GM18511 (cell line): ENCODE results near the gene IFNA21.
"Not testable (repeated sequence)": the region's sequence is repeated elsewhere in the genome, so short reads cannot be mapped to it uniquely, and the experiment has no call there.

Source experiments
- ATAC-seq: cut with Tn5 transposase; IDR thresholded peaks from one replicate; pipeline ENCODE4 v1.9.1; 2021; ENCODE audit warnings: mild to moderate bottlenecking, moderate library complexity; ENCODE audit not compliant: unreplicated experiment

The IFNA21 gene

DNA sequence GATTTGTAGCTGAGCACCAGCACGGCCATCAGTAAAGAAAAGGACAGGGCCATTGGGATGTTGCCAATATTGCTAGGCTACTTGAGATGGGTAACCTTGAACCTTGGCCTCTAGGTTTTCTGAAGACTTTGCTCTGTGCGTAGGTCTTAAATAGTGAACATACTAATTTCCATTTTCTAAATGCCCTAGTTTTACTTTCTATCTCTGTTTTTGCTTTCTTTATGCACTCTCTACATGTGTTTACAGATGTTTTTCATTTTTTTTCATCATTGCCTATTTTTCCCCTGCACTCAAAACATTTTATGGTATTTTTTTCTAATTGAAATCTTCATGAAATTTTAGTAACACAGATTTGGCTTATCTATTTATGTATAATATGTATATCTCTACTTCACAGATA is at the start of gene IFNA21:
Gene IFNA21 (minus strand): TSS at position 101 of the 400 bp plus-strand sequence. CDS start 48 bp downstream, at position 53.
- ATAC-seq: not testable (repeated sequence)

DNA sequence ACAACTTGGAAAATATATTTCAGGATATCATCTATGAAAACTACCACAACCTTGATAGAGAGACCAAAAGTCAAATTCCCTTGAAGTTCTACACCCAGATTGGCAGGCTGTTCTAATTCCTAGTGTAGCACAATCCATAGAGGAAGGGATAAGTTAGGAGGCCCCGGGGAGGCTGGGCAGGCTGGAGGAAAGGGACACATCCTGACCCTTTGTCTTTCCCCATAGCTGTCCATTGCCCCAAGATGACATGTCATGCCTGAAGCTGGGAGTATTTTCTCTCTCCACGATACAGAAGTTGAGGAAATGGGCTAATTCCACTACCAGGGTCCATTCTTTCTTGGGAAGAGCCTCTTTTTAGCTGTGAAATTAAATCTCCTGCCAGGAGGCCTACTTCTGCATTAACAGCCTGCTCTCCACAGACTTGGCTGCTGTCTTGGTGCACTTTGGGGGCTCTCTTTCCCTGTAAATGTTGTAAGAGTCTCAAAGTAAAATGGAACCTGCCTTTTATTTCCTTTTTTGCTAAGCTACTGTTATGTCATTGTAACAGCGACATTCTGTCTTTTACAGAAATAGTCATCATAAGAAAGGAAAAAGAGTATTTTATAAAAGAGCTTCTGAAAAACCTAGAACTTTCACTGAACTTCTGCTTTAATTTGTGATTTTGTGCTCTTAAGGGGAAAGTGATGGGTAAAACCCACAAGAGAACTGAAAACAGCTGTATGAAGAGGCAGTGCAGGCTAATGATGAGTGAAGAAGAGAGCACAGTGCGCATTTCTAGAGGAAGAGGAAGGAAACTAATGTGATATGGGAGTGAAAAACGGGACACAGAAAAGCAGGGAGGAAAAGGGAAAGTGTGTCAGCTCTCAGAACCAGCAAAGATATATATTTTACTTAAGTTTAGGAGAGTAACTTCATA is 47.2 kb upstream of the IFNA21 start:
- ATAC-seq: peak; percentile 75

GRCh38 chr9:21212160-21212559 is 45.7 kb upstream of the IFNA21 start:
- not testable (repeated sequence) for ATAC-seq

GRCh38 chr9:21210782-21211181 is 44.3 kb upstream of the IFNA21 start:
- not testable (repeated sequence) for ATAC-seq

GRCh38 chr9:21210311-21210710 is 43.9 kb upstream of the IFNA21 start:
- no peak for ATAC-seq

- ATAC-seq: not testable (repeated sequence)
These were observed 40.6 kb upstream of the IFNA21 start, which contains the start of gene IFNA10 for GRCh38 chr9:21207043-21207442. IFNA10 (minus strand) TSS chr9:21207143; CDS start chr9:21207097, 46 bp downstream.

GRCh38 chr9:21205204-21205603 is 38.7 kb upstream of the IFNA21 start:
- no peak for ATAC-seq

DNA sequence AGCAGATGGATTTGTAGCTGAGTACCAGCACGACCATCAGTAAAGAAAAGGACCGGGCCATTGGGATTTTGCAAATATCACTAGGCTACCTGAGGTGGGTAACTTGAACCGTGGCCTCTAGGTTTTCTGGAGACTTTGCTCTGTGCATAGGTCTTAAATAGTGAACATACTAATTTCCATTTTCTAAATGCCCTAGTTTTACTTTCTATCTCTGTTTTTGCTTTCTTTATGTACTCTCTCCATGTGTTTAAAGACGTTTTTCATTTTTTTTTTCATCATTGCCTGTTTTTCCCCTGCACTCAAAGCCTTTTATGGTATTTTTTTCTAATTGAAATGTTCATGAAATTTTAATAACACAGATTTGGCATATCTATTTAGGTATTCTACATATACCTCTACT is 35.6 kb upstream of the IFNA21 start, which contains the start of gene IFNA7:
Gene IFNA7 (minus strand): TSS at position 101 of the 400 bp plus-strand sequence. CDS start 40 bp downstream, at position 61.
- not testable (repeated sequence) for ATAC-seq

DNA sequence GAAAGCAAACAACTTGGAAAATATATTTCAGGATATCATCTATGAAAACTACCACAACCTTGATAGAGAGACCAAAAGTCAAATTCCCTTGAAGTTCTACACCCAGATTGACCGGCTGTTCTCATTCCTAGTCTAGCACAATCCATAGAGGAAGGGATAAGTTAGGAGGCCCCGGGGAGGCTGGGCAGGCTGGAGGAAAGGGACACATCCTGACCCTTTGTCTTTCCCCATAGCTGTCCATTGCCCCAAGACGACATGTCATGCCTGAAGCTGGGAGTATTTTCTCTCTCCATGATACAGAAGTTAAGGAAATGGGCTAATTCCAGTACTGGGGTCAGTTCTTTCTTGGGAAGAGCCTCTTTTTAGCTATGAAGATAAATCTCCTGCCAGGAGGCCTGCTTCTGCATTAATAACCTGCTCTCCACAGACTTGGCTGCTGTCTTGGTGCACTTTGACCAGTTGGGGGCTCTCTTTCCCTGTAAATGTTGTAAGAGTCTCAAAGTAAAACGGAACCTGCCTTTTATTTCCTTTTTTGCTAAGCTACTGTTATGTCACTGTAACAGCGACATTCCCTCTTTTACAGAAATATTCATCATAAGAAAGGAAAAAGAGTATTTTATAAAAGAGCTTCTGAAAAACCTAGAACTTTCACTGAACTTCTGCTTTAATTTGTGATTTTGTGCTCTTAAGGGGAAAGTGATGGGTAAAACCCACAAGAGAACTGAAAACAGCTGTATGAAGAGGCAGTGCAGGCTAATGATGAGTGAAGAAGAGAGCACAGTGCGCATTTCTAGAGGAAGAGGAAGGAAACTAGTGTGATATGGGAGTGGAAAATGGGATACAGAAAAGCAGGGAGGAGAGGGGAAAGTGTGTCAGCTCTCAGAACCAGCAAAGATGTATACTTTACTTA is 28.7 kb upstream of the IFNA21 start:
- peak; percentile 97 for ATAC-seq

DNA sequence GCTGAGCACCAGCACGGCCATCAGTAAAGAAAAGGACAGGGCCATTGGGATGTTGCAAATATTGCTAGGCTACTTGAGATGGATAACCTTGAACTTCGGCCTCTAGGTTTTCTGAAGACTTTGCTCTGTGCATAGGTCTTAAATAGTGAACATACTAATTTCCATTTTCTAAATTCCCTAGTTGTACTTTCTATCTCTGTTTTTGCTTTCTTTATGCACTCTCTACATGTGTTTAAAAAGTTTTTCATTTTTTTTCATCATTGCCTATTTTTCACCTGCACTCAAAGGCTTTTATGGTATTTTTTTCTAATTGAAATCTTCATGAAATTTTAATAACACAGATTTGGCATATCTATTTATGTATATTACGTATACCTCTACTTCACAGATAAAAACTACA is 21.0 kb upstream of the IFNA21 start, which contains the start of gene IFNA4:
Gene IFNA4 (minus strand): TSS at position 101 of the 400 bp plus-strand sequence. CDS start 56 bp downstream, at position 45.
- ATAC-seq: not testable (repeated sequence)

GRCh38 chr9:21182810-21183736 is 16.6 kb upstream of the IFNA21 start:
- peak; percentile 97 for ATAC-seq

GRCh38 chr9:21174671-21175070 is 8.2 kb upstream of the IFNA21 start:
- no peak for ATAC-seq

GRCh38 chr9:21172156-21172555 is 5.7 kb upstream of the IFNA21 start:
- ATAC-seq: no peak

DNA sequence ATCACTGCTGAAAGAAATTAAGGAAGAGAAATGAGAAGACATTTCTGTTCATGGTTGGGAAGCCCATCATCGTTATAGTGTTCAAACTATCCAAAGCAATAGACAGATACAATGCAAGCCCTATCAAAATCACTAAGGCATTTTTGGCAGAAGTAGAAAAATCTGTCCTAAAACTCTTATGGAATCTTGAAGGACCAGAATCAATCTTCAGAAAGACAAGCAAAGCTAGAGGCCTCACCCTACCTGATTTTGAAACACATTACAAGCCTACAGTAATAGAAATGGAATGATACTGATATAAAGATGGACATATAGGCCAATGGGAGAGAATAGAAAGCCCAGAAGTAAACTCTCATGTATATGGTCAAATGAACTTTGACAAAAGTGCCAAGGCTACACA is 4.9 kb upstream of the IFNA21 start:
- ATAC-seq: no peak

- no peak for ATAC-seq
These were observed 944 bp downstream of the IFNA21 start for GRCh38 chr9:21165516-21165915.

GRCh38 chr9:21160178-21160577 is 6.3 kb downstream of the IFNA21 start:
- peak; percentile 98 for ATAC-seq

- ATAC-seq: no peak
These were observed 11.0 kb downstream of the IFNA21 start for GRCh38 chr9:21155501-21155900.

DNA sequence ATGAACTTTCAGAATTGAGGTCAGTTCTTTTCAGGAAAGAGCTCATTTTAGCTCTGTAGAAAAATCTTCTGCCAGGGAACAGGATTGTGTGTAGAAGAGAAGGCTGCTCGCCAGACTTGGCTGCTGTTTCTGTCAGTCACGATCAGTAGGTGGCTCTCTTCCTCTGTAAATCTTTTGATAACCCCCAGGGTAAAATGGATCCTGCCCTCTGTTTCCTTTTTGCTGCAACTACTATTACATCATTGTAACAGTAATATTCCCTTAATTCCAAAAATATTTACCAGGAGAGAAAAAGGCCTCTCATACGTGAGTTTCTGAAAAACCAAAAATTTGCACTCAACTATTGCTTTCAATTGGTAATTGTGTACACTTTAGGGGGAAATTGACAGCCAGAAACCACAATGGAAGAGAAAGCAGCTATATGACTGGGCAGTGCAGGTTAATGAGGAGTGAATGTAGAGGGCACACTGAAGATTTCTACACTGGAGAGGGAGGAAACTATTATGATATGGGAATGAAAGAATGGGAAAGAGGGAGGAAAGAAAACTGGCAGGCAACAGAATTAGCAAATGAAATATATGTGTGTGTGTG is 12.3 kb downstream of the IFNA21 start:
- ATAC-seq: peak; percentile 94

DNA sequence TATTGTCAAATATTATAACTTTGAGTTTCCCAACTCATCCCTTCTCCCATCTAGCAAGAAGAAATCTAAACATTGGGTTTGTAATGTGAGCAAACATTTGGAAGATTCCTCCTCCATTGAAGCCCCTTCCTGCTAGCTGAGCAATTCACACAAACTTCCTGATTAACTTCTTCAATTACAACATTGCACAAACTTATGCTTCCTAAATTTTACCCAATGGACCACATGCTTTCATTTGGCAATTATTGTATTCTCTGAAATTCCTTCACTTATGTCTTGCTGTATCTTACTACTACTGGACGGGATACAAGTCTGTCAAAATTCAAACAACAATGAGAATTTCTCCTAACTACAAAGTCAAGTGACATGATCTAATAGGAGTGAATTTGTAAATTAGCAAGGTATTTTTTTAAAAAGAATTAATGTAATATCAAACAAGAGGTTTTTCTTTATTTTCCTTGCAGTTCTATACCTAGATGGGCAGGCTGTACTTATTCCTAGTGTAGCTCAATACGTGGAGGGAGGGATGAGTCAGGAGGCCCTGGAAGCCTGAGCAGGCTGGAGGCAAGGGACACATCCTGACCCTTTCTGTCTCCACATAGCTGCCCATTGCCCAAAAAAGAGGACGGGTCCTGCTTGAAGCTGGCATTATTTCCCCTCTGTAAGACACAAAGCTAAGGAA is 13.0 kb downstream of the IFNA21 start:
- peak; percentile 48 for ATAC-seq
